GM12892 (cell line): ENCODE data around the gene TBC1D23.

Source experiments
- POLR2A ChIP-seq: IDR thresholded peaks from 2 replicates; pipeline ENCODE4 v1.6.1; 2011; ENCODE audit warnings: low read depth, low read length, control low read depth
- POLR2AphosphoS5 ChIP-seq: IDR thresholded peaks from 2 replicates; pipeline ENCODE4 v1.6.1; 2011; ENCODE audit warnings: low read depth, low read length, control low read depth
- TAF1 ChIP-seq: IDR thresholded peaks from 2 replicates; pipeline ENCODE4 v1.6.1; 2011; ENCODE audit warnings: low read depth, mild to moderate bottlenecking, control low read depth, low read length, borderline replicate concordance

GRCh38 chr3:100319951-100320350 is 59.2 kb downstream of the TBC1D23 start:
- TF ChIP-seq POLR2AphosphoS5 (no peak), TAF1 (no peak), POLR2A (no peak)
